ENCODE results near the gene NCF4.

Gene NCF4

DNA sequence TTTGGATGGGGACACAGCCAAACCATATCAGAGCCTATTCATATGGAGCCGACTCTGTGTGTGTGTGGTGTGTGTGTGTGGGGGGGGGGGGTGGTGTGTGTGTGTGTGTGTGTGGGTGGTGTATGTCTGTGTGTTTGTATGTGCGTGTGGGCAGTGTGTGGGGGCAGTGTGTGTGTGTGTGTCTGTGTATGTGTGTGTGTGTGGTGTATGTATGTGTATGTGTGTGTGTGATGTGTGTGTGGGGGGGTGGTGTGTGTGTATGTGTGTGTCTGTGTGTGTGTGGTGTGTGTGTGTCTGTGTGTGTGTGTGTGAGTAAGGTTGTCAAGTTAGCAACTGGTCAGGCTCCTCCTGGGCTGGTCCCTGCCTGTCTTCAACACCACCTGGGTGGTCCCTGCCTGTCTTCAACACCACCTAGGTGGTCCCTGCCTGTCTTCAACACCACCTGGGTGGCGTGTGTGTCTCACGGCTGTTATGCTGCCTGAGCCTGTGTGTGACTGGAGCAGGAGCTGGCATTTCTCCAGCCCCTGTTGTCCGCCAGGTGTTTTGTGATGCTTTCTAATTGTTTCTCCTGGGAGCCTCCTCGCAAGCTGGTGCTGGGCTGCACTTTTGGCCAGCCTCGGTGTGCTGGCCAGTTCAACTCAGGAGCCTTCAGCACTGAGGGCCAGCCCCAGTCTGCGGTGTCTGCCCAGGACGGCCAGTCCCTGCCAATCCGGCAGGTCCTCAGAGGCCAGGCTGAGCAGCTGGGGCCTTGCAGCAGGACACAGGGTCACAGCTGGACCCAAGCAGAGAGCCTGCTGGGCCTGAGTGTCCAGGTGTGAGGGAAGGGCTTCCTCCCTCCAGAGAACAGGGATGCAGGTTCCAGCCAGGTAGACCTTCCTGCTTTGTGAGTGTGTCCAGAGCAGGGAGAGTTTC, 22.4 kb upstream of the NCF4 start:
- no peak for DNase-seq

DNA sequence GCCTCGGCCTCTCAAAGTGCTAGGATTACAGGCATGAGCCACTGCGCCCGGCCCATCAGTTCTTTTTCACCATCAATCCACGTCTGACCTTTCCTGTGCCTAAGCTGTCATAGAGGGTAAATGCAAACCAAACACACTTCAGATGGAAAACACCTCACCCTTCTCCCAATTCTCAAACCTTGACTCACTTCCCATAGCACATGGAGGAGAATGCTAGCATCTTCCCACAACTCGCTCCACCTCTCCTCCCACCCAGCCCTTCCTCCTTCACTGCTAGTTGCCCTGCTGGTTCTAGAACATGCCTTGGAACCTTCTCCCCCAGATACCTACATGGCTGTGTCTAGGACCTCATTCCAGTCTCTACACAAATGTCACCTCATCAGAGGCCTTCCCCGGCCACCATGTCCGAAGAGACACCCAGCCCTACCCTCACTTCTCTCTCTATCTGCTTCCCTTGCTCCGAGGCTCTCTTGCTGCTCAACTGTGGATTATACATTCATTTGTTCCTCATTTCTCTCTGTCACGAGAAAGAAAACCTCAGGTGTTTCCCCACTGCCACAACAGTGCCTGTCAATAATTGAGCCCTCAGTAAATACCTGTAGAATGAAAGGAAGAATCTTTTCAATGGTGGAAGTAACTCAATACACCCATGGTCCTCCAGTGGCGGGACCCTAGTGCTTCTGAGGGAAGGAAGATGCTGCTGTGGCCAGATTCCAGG, 21.3 kb upstream of the NCF4 start:
- DNase-seq, result no peak

GRCh38 chr22:36840106-36840505, 20.7 kb upstream of the NCF4 start:
- no peak for DNase-seq

DNA sequence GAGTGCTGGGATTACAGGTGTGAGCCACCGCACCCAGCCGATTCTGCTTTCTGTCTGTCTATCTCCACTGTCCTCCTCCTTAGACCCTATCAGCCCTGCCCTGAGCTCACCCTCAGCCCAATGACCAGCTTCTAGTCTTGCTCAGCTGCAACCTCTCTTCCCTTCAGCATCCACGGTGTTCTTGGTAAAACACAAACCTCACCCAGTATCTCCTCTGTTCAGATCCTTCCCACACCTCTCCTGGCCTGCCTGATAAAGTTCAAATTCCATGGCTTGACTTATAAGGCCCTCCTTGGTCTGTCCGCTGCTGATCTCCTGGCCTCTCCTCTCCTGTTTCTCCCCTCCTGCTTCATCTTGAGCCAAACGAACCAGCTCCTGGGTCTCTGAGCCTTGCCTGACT, 14.5 kb upstream of the NCF4 start:
- DNase-seq, result no peak

- no peak for DNase-seq
Observed at GRCh38 chr22:36846949-36847348, 13.9 kb upstream of the NCF4 start.

DNA sequence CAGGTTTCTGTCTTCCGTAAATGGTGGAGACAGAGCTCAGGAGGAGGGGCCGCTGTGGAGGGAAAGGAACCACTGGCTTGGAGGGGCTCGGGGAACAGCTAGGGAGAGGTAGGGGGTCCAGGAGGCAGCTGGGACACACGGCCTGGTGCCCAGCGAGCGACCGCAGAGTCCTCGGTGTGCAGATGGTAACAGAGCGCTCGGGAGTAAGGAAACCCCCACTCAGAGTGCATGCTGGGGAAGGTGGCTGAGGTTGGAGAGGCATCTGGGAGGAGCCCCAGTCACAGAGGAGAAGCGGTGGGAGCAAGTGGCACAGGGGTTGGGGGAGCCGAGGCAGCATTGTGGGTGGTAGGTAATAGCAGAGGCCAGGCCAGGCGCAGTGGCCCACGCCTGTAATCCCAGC, 10.8 kb upstream of the NCF4 start:
- no peak for DNase-seq

DNA sequence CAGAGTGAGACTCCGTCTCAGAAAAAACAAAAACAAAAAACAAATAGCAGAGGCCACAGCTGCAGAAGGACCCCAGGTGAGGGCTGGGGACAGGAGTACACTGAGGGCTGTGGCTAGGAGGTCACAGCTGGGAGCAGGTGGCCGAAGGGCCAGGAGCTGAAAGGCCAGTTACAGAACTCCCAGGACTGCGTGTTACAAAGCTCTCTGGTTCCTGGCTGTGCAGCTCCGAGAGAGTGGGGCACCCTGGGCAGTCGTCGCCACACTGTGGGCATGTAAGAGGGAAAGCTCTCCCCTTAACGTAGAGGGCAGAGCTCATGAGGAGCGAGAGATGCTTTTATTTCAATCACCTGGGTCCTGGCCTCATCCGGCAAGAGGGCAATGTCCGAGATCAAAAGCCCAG, 10.1 kb upstream of the NCF4 start:
- DNase-seq, result no peak

GRCh38 chr22:36852056-36852973, 8.5 kb upstream of the NCF4 start:
- no peak for DNase-seq

DNA sequence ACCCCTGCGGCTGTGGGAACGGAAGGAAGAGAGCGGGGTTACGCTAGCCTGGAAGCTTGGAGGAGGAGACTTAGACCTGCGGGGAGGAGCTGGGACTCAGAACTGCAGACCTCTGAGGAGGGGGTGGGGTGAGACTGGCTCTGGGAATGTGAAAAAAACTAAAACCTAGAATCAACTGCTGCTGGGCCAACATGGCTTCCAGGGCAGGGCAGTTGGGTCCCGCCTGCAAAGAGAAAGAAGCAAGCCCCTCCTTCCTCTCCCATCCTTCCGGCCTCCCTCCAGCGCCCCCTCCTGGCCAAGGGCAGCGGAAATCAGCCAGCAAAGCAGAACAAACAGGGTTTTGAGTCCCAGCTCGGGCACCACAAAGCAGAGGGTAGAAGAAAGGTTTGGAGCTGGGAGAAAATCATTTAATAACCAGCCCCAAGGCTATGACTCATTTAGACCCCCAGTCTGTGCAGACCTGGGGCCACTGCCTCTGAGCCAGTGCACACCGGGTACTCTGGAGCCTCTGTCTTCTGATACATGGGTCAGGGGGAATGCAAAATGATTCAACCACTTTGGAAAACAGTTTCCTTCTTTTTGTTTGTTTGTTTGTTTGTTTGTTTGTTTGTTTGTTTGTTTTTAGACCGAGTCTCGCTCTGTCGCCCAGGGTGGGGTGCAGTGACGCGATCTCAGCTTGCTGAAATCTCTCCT, 7.3 kb upstream of the NCF4 start:
- peak; percentile 85 for DNase-seq

DNA sequence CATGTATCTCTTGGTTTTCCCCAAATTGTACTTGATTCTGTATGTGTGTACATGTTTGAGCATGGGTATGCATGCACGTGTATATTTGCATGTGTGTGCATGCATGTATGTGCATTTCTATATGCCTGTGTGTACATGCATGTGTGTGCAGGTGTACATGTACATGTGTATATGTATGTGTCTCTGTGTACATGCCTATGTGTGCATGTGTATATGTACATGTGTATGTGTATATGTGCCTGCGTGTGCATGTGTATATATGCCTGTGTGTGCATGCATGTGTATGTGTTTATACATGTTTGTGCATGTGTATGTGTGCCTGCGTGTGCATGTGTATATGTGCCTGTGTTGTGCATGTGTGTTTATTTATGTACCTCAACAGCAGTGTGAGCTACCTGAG, 5.3 kb upstream of the NCF4 start:
- no peak for DNase-seq

- peak; percentile 84 for DNase-seq
Observed at GRCh38 chr22:36856121-36856791, 4.5 kb upstream of the NCF4 start.

GRCh38 chr22:36856792-36857135, 4.0 kb upstream of the NCF4 start:
- no peak for DNase-seq

DNA sequence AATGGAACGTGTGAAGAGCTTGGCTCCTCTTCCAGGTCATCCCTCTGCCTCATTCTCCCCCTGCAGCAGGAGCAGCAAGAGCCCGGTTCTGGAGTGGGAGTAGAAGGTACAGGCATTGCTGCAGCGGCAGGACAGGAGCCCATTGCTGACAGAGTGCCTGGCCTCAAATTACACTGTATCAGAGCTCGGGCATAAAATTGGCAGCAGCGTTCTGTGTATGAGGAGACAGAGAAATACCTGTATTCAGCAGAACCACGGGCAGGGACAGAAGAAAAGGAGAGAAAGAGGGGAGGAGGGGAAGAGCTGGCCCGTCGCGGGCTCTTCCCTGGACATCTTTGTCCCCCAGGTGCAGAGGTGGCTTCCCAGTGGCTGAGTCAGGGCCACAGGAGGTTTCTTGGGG, 2.6 kb upstream of the NCF4 start:
- DNase-seq, result no peak

- no peak for DNase-seq
Observed at GRCh38 chr22:36858966-36859365, 1.8 kb upstream of the NCF4 start.

DNA sequence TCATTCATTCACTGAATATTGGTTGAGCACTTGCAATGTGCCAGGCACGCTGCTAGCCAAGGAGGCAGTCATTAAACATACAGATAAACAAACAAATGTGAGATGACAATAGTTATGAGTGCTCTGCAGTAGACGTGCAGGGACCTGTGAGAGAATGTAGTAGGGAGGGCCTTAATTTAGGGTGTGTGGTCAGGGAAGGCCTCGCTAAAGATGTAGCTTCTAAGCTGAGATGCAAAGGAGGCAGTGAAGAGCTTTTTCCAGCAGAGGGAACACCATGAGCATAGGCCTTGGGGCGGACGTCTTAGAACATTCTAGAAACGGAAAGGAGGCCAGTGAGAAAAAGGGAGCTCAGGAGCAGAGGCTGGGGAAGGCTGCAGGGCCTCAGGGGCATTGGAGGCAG, 789 bp upstream of the NCF4 start:
- no peak for DNase-seq

GRCh38 chr22:36860438-36860820, 377 bp upstream of the NCF4 start:
- DNase-seq, result no peak

DNA sequence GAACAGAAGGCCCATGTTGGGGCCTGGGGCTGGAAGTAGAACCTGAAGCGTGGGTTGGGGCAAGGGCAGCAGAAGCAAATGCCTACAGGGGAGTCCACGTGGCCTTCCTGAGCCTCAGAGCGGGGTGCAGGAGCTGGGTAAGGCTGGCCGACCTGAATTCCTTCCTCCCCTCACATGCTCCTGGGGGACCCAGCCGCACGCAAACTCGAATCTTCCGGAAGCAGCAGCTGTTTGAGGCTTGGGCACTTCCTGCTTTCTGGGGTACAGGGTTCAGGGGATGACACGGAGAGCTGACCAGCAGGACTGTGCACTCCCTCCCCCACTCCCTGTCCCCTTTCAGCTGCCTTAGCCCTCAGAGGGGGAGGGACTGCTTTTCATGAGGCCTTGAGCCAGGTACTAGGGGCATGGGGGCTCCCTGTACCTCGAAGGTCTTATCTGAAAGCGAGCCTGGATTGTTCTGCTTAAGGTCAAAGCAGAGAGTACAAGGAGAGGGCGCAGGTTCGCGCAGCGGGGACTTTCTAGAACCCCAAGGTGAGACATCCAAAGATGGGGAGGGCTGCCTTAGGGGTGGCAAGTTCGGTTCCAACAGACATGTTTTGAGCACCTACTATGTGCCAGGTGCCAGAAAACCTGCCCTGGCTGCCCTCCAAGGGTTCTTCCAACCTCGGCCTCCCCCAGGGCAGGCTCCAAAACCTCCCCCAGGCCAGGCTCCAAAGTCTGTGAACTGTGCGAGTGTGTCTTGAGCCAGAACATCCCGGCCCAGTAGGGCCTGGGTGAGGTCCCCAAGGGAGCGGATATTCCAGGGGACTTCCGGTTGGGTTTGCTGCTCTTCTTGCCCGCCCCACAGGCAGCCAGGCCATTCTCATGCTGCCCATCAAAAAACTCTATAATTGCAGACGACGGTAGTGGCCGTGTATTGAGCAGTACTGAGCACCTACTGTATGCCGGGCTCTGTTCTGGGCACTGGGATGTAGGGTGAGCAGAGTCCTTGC, 1.7 kb downstream of the NCF4 start:
- no peak for DNase-seq

DNA sequence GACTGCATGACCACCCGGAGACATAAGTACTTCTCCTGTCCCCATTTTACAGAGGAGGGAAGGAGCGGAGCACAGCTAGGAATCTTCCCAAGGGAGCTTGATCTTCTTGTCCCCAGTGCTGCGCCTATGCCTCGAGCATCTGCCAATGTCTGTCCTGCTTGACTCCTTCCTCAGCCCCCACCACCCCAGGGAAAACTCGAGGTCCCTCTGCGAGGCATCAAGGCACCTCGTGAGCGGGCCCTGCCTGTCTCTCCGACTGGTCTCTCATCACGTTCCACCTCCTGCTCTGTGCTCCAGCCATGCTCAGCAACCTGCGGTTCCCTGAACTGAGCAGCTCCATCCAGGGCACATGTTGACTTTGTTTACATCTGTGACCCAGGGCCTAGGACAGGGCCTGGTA, 2.5 kb downstream of the NCF4 start:
- no peak for DNase-seq

DNA sequence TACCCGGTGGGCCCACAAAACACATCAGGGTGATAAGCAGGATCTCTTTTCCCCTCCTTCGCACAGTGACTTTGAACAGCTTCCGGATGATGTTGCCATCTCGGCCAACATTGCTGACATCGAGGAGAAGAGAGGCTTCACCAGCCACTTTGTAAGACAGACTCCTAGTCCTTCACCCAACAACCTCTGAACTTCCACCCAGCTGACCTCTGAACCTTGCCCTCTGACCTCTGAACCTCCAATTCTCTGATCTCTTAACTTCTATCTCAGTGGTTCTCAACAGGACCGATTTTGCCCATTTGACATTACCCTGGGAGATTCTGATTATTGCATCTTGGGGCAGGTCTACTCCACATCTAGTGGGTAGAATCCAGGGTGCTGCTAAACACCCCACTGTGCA, 3.2 kb downstream of the NCF4 start:
- DNase-seq, result no peak

DNA sequence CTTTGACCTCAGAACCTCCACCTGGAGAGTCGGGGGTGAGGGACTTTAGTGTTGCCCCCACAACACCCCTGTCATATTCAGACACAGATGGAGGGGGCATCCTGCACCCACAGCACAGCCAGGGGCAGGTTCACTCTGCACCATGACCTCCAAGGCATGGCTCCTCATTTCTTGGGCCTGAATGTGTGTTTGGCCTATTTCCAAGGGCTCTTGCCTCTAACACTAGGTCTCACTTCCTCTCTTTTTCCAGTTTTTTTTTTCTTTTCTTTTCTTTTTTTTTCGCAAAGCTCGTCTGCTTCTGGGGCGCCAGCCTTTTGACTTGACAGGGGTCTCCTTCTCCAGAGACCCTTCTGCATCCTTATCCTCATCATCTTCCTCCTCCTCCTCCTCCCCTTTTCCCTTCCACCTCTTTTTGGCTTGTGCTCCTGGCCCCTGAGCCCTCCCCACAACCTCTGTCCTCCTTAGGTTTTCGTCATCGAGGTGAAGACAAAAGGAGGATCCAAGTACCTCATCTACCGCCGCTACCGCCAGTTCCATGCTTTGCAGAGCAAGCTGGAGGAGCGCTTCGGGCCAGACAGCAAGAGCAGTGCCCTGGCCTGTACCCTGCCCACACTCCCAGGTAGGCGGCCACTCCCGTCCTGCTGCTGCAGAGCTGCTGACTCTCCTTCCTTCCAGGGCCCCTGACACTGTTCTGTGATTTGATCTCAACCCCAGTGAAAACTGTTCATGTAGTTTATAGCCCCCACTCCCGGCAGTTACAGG, 3.8 kb downstream of the NCF4 start:
- DNase-seq, result no peak
